Activated CD4-positive, alpha-beta memory T cell treated with anti-CD3 and anti-CD28 coated beads, Interleukin-2, amount 10 ng/mL, durations not matched to agents 7 days and 5 days (primary cell): ENCODE measurements around the gene DNAJC11. TPM values are rescaled to one million over a fixed set of nuclear protein-coding genes. Genes with fewer than 3 reads are reported as not detected.

Experiments used
- CTCF ChIA-PET: fragments of 350-600 bp; sonication (Branson Sonifier 250); formaldehyde crosslinking; loops from one replicate; lab custom pipeline; 2021; ENCODE audit warnings: antibody characterized with exemption, inconsistent platforms; lab: Charles Lee
- POLR2A ChIA-PET: fragments of 350-600 bp; sonication (Branson Sonifier 250); formaldehyde crosslinking; loops from one replicate; lab custom pipeline; 2021; ENCODE audit warnings: antibody characterized with exemption; lab: Charles Lee
- DNase-seq: peaks from one replicate; pipeline ENCODE4 v3.0.0-alpha.2; 2020
- H3K27ac Mint-ChIP-seq: one replicate; pipeline ENCODE4 v1.8.0; 2021; ENCODE audit warnings: mild to moderate bottlenecking, mixed read lengths
- H3K27me3 Mint-ChIP-seq: one replicate; pipeline ENCODE4 v1.8.0; 2021; ENCODE audit warnings: mixed read lengths
- H3K36me3 Mint-ChIP-seq: one replicate; pipeline ENCODE4 v1.8.0; 2021; ENCODE audit warnings: low read depth, mixed read lengths
- H3K4me1 Mint-ChIP-seq: one replicate; pipeline ENCODE4 v1.8.0; 2021; ENCODE audit warnings: mixed read lengths
- H3K4me3 Mint-ChIP-seq: one replicate; pipeline ENCODE4 v1.8.0; 2021; ENCODE audit warnings: mild to moderate bottlenecking, mixed read lengths
- H3K9me3 Mint-ChIP-seq: one replicate; pipeline ENCODE4 v1.8.0; 2021; ENCODE audit warnings: mixed read lengths
- total RNA-seq, 2 experiments: library from RNA; stranded (reverse); gene quantifications; one replicate each; pipeline ENCODE4 v1.2.3, GENCODE V29; 2021

Gene DNAJC11
- total RNA-seq, 2 experiments from 2014 or later, result 27.4 to 27.9 TPM

DNA sequence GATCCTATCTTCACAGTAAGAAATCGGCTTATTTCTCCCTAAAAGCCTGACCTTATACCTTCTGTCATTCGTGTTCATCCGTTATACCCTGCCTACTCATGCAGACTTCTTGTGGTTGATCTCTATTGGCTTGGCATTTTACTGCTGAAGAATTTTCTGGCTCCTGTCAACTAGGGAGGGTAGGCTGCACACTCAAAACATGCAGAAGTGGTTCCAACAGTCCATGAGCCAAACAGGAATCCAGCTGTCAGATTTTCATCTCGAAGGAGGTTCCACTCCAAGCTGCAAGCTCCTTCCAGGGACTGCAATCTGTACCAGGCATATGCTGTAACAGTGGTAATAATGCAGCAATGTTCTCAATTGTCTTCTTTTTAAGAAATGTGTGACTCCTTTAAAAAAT, 10.1 kb downstream of the DNAJC11 start:
- peaks cover 16% of the 10 kb centered on the region for H3K4me1 Mint-ChIP-seq
- no peak overlapping the region for H3K4me3 Mint-ChIP-seq
- POLR2A ChIA-PET, result no interaction called here
- no peaks in the 10 kb centered on the region for H3K9me3 Mint-ChIP-seq
- H3K27me3 Mint-ChIP-seq, result no peaks in the 10 kb centered on the region
- DNase-seq, result no peak
- no peak overlapping the region for H3K27ac Mint-ChIP-seq
- CTCF ChIA-PET, result interaction anchor here (0.9 kb wide), 1 partner anchor 10 kb away, joined by 4 read pairs; the partner anchor contains the start of gene DNAJC11
- no peaks in the 10 kb centered on the region for H3K36me3 Mint-ChIP-seq

DNA sequence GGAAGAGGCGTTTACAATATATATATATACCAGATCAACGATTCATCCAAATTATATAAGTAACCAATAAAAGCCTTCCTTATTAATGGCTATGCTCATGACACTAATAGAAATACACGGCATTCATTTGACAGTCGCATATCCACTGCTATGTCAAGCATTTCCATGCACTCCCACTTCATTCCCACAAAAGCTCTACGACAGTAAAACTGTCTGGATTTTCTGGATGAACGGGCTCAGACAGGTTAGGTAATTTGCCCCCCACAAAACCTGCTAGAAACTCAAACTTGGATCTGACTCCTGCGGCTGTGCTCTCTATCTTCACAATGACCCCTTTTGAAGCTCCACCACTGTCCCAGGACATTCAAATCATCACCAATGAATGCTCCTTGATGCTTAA, 11.4 kb downstream of the DNAJC11 start:
- Mint-ChIP-seq H3K9me3 (no peaks in the 10 kb centered on the region), H3K36me3 (no peaks in the 10 kb centered on the region), H3K4me1 (peaks cover 13% of the 10 kb centered on the region), H3K4me3 (no peak overlapping the region), H3K27ac (no peak overlapping the region), H3K27me3 (no peaks in the 10 kb centered on the region)
- ChIA-PET POLR2A (no interaction called here), CTCF (no interaction called here)
- no peak for DNase-seq

DNA sequence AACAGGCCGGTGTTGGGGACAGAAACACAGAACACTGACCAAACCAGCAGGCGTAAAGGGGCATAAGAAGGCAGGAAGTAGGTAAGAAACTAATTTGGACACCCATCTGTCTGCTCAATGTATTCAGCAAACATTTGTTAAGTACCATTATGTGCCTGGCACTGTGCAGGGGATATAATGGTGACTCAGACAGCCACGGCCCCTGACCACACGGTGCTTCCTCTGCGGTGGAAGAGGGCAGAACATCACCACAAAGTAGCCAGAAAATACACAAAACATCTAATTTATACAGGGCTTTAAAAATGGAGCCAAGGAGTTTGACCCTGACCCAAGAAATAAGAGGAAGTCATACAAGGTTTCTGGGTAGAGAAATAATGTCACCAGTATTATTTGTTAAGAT, 12.9 kb downstream of the DNAJC11 start:
- DNase-seq, result peak; percentile 22
- ChIA-PET POLR2A (interaction anchor here (1.1 kb wide), 1 partner anchor 13 kb away, joined by 3 read pairs; the partner anchor contains the start of gene DNAJC11), CTCF (interaction anchor here (0.7 kb wide), 1 partner anchor 13 kb away, joined by 3 read pairs; the partner anchor contains the start of gene DNAJC11)
- no peaks in the 10 kb centered on the region for H3K36me3 Mint-ChIP-seq
- no peak overlapping the region for H3K4me3 Mint-ChIP-seq
- no peak overlapping the region for H3K27ac Mint-ChIP-seq
- H3K4me1 Mint-ChIP-seq, result peaks cover 14% of the 10 kb centered on the region
- no peaks in the 10 kb centered on the region for H3K9me3 Mint-ChIP-seq
- H3K27me3 Mint-ChIP-seq, result no peaks in the 10 kb centered on the region

DNA sequence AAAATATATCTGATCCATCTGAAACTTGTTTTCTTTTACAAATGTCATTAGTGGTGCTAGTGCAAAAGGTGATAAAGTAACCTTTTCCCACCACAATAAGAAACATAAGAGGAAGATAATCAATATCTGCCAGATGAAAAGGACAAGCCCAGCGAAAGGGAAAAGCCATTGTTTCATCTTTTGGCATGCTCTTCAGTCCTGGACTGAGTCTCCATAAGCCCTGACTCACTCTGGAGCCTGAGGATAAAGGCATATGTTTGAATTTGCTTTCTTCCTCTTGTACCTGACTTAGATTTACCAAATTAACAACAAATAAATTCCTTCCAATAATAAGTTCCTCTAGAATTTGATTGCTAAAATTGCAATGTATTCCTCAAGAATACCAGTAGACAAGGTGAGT, 13.6 kb downstream of the DNAJC11 start:
- Mint-ChIP-seq H3K4me1 (peaks cover 14% of the 10 kb centered on the region), H3K36me3 (no peaks in the 10 kb centered on the region), H3K4me3 (no peak overlapping the region), H3K27ac (no peak overlapping the region), H3K9me3 (no peaks in the 10 kb centered on the region), H3K27me3 (no peaks in the 10 kb centered on the region)
- CTCF ChIA-PET, result interaction anchor here (0.7 to 2.6 kb wide), 2 partner anchors 14 kb away, joined by 3 to 14 read pairs; partner anchors contain the start of gene DNAJC11
- POLR2A ChIA-PET, result interaction anchor here (1.1 kb wide), 1 partner anchor 14 kb away, joined by 3 read pairs; the partner anchor contains the start of gene DNAJC11
- no peak for DNase-seq

DNA sequence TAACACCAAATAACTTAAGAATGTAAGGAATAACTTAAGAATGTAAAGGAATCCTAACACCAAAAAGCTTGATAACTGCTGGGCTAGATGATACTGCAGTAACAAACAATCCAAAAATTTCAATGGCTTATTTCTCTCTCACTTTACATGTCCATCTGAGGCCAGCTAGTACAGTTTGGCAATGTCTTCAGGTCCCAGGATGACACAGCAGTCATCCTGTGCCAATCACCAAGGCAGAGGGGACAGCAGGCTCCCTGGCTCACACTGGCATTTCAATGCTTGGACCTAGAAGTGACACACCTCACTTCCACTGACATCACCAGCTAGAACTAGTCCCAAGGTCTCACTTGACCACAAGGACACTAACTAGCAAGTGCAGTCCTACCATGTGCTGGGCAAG, 15.3 kb downstream of the DNAJC11 start:
- H3K9me3 Mint-ChIP-seq, result no peaks in the 10 kb centered on the region
- H3K36me3 Mint-ChIP-seq, result no peaks in the 10 kb centered on the region
- H3K27ac Mint-ChIP-seq, result no peak overlapping the region
- H3K27me3 Mint-ChIP-seq, result no peaks in the 10 kb centered on the region
- H3K4me1 Mint-ChIP-seq, result peaks cover 14% of the 10 kb centered on the region
- ChIA-PET CTCF (interaction anchor here (1.0 to 2.6 kb wide), 2 partner anchors 15 to 40 kb away, joined by 3 to 14 read pairs; partner anchors contain the start of gene DNAJC11), POLR2A (interaction anchor here (1.3 kb wide), 1 partner anchor 13 kb away, joined by 3 read pairs; no protein-coding TSS in a partner anchor)
- H3K4me3 Mint-ChIP-seq, result no peak overlapping the region
- DNase-seq, result no peak

DNA sequence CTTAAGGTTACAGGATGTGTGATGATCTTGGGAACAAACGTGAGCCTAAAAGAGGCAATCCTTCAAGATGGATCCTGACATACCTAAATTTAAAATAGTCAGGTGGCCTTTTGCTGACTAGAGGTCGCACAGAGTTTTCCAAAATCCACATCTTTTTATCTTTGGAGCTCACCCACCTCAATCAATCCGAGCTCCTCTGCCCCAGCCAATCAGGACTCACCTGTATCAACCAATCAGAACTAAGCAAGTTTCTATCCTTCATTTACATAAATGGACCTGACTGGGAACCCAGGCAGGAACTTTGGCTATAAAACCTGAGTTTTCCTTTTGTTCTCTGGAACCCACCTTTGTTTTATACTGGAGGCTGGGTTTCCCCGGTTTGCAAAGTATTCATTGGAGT, 16.2 kb downstream of the DNAJC11 start:
- ChIA-PET POLR2A (no interaction called here), CTCF (interaction anchor here (0.6 to 2.6 kb wide), 4 partner anchors 15 to 262 kb away, joined by 3 to 14 read pairs (median 3); partner anchors contain the start of gene DNAJC11)
- Mint-ChIP-seq H3K4me3 (no peak overlapping the region), H3K36me3 (peaks cover 4% of the 10 kb centered on the region), H3K4me1 (peaks cover 14% of the 10 kb centered on the region), H3K9me3 (no peaks in the 10 kb centered on the region), H3K27me3 (no peaks in the 10 kb centered on the region), H3K27ac (no peak overlapping the region)
- no peak for DNase-seq

DNA sequence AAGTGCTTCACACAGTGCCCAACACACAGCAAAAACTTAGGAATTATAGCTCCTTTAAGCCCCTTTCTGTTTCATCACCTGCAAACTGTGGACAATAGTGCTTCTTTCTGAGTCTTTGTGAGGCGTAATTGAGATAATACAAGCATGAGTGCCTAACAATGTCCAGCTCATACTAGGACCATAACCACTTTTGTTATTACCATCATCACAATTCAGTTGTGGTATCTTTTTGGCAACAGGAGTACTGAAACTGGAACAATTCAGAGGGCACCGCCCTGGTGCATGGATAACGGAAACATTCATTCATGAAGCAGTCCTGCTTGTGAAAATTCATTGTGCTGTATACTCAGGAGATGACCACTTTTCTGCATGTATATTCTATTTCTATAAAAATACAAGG, 18.2 kb downstream of the DNAJC11 start:
- ChIA-PET POLR2A (no interaction called here), CTCF (interaction anchor here (0.6 to 1.1 kb wide), 2 partner anchors 11 to 37 kb away, joined by 3 to 5 read pairs; no protein-coding TSS in a partner anchor)
- Mint-ChIP-seq H3K27ac (no peak overlapping the region), H3K36me3 (peaks cover 14% of the 10 kb centered on the region), H3K4me3 (no peak overlapping the region), H3K4me1 (peaks cover 5% of the 10 kb centered on the region), H3K27me3 (no peaks in the 10 kb centered on the region), H3K9me3 (no peaks in the 10 kb centered on the region)
- DNase-seq, result no peak

DNA sequence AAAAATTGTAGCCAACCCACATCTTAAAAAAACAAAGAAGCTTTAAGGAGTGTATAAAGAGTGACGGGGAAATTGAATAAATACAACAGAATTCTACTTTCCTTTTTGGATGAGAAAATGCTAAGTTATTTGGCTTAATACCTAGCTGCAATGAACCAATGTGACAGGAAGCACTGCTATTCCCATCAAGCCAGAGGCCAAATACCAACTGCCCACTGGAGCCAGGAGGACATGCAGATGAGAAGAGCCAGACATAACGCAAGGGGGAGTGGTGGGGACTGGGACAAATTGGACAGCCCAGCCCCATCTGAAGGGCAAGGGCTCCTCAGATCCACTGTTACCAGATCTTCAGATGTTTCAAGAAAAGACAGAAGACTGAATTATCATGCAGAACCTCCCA, 25.7 kb downstream of the DNAJC11 start:
- POLR2A ChIA-PET, result no interaction called here
- DNase-seq, result no peak
- CTCF ChIA-PET, result interaction anchor here (0.6 kb wide), 1 partner anchor 194 kb away, joined by 4 read pairs; no protein-coding TSS in a partner anchor
- Mint-ChIP-seq H3K4me3 (no peak overlapping the region), H3K36me3 (peaks cover 32% of the 10 kb centered on the region), H3K4me1 (no peaks in the 10 kb centered on the region), H3K27me3 (no peaks in the 10 kb centered on the region), H3K9me3 (no peaks in the 10 kb centered on the region), H3K27ac (no peak overlapping the region)

DNA sequence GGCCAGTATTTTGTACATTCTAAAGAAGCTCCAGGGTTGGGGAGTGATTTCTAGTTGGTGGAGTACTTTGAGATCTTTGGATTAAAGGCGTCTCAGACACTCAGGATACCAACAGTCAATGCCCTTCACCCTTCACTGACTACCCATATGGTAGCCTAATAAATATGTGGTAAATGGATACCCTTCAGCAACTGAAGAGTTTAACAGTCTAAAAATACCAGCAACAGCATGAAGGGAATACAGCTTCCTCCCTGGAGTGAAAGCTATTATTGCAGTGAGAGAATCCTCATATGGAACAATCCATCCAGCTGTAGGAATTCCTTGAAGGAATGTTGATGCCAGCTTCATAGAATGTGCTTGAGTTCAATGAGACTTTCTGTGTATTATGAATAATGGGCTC, 26.8 kb downstream of the DNAJC11 start:
- Mint-ChIP-seq H3K27ac (no peak overlapping the region), H3K4me3 (no peak overlapping the region), H3K27me3 (no peaks in the 10 kb centered on the region), H3K9me3 (no peaks in the 10 kb centered on the region), H3K36me3 (peaks cover 27% of the 10 kb centered on the region), H3K4me1 (no peaks in the 10 kb centered on the region)
- CTCF ChIA-PET, result no interaction called here
- POLR2A ChIA-PET, result no interaction called here
- DNase-seq, result no peak

DNA sequence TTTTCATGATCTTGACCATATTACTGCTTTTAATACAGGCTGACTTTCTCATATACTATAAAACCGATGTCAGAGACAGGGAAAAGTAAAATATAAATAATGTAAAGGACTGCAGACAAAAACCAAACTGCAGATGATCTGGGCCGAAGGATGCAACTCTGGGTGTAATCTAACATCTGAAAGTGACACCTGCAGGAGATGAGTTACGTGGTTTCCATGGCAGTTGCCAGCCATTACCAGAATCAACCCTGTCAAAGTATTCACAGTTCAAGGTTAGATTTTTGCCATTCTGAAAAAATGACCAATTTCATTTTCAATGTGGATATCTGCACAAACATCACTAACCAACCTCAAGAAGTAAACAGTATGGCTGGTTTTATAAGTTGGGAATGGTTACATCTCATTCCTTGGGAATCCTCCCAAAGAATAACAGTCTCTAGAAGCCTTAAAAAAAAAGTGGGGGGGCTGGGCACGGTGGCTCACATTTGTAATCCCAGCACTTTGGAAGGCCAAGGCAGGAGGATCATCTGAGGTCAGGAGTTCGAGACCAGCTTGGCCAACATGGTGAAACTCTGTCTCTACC, 27.7 kb downstream of the DNAJC11 start:
- DNase-seq, result no peak

DNA sequence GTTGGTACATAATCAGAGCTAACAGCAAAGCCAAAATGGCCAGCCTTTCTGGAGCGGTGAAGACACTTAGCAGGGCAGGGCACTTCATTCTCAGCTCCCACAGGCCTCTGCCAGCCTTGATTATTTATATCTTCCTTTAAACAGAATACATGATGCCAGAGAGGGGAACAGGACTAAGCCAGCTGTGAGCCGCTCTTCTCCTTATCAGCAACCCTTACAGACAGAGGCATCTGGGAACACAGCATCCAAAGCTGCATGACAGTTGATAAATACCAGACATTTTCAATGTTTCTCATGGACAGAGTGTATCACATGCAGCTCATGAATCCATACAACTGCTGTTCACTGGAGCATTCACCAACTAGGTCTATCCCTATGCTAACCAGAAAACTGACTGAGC, 29.1 kb downstream of the DNAJC11 start:
- DNase-seq, result no peak
- CTCF ChIA-PET, result interaction anchor here (0.9 to 1.2 kb wide), 2 partner anchors 10 to 49 kb away, joined by 3 read pairs; no protein-coding TSS in a partner anchor
- Mint-ChIP-seq H3K9me3 (no peaks in the 10 kb centered on the region), H3K4me1 (no peaks in the 10 kb centered on the region), H3K27me3 (no peaks in the 10 kb centered on the region), H3K4me3 (no peak overlapping the region), H3K36me3 (peaks cover 14% of the 10 kb centered on the region), H3K27ac (no peak overlapping the region)
- POLR2A ChIA-PET, result interaction anchor here (1.1 kb wide), 1 partner anchor 15 kb away, joined by 3 read pairs; no protein-coding TSS in a partner anchor

More for the DNA sequence above, 27.7 kb downstream of the DNAJC11 start:
- ChIA-PET CTCF (no interaction called here), POLR2A (interaction anchor here (1.1 kb wide), 1 partner anchor 13 kb away, joined by 3 read pairs; no protein-coding TSS in a partner anchor)
- no peaks in the 10 kb centered on the region for H3K4me1 Mint-ChIP-seq
- H3K36me3 Mint-ChIP-seq, result peaks cover 21% of the 10 kb centered on the region
- H3K4me3 Mint-ChIP-seq, result no peak overlapping the region
- no peaks in the 10 kb centered on the region for H3K9me3 Mint-ChIP-seq
- no peaks in the 10 kb centered on the region for H3K27me3 Mint-ChIP-seq
- H3K27ac Mint-ChIP-seq, result no peak overlapping the region

DNA sequence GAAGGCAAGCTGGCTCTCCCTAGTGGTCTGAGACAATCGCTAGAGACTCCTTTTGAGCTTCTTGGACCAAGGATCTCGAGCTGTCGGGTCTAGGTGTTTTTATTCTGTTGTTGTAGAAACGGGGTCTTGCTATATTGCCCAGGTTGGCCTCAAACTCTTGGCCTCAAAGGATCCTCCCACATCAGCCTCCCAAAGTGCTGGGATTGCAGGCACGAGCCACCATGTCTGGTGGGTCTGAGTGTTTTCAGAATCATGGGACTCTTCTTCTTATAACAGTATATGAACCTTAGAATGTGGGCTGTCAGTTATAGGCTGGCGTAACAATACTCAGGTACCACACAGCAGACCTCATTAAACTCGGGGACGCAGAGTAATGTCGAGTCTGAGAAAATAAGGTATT, 33.1 kb downstream of the DNAJC11 start:
- ChIA-PET CTCF (no interaction called here), POLR2A (no interaction called here)
- Mint-ChIP-seq H3K9me3 (no peaks in the 10 kb centered on the region), H3K27me3 (no peaks in the 10 kb centered on the region), H3K27ac (no peak overlapping the region), H3K36me3 (no peaks in the 10 kb centered on the region), H3K4me3 (no peak overlapping the region), H3K4me1 (no peaks in the 10 kb centered on the region)
- no peak for DNase-seq

DNA sequence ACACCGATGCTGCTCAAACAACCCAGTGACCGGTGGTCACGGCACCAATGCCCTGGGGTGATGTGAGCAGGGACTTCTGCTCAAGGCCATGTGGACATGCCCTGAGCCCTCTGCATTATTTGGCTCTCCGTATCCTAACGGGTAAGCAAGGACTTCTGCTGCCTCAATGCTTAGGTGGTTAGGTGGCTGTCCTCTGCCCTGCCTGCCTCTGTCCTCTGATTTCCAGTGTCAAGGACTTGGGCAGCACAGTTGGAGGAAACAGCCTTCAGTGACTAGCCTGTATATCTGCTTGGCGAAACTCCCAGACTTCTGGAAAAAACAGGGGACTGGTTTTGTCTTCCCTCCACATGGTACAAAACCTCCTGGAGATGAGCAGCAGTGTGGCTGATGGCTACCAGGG, 34.5 kb downstream of the DNAJC11 start:
- Mint-ChIP-seq H3K4me3 (no peak overlapping the region), H3K27me3 (no peaks in the 10 kb centered on the region), H3K27ac (no peak overlapping the region), H3K36me3 (no peaks in the 10 kb centered on the region), H3K9me3 (no peaks in the 10 kb centered on the region), H3K4me1 (no peaks in the 10 kb centered on the region)
- POLR2A ChIA-PET, result no interaction called here
- CTCF ChIA-PET, result no interaction called here
- DNase-seq, result no peak
